HG03521 (cell line): ENCODE results near the gene AKT1.

Source experiments
- ATAC-seq: cut with Tn5 transposase; IDR thresholded peaks from one replicate; pipeline ENCODE4 v1.9.1; 2021; ENCODE audit warnings: mild to moderate bottlenecking, moderate library complexity; ENCODE audit not compliant: unreplicated experiment

Gene AKT1

DNA sequence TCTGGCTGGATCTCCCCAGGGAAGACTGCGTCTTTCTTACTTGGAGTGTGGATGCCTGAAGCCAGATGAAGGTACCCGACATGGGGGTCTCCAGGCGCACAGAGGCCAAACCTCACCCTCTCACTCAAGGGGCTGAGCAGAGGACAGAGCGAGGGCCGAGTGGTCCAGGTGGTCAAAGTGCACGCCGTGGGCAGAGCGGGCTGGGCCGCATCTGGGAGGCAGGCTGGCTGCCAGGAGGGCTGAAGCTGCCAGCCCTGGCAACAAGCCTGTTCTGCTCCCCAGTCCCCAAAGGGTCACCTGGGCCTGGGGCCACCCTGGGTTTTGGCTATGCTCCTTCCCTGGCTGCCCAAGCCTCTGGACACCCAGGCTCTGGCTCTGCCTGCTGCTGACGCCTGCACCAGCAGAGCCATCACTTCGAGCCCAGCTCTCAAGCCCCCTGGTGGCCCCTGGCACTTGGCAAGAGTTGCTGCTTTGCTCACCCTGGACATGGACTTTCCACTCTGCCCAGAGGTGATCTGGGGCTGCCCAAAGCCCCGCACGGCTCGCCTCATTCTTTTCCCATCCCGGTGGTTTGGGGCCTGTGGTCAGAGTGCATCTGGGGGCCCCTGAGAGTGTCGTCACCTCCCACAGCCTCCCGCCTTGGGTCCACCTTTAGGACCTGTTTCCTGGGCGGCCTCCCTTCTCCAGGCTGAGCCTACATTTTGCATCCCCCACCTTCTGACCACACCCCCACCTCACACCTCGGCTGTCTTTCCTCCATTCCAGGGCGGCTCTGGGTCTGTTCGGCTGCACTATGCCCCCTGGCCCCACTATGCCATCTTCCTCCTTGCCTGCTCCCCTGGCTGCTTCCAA, 68.7 kb downstream of the AKT1 start:
- no peak for ATAC-seq

GRCh38 chr14:104725772-104726548, 69.6 kb downstream of the AKT1 start:
- no peak for ATAC-seq

- no peak for ATAC-seq
Observed at GRCh38 chr14:104724981-104725771, 70.4 kb downstream of the AKT1 start.

DNA sequence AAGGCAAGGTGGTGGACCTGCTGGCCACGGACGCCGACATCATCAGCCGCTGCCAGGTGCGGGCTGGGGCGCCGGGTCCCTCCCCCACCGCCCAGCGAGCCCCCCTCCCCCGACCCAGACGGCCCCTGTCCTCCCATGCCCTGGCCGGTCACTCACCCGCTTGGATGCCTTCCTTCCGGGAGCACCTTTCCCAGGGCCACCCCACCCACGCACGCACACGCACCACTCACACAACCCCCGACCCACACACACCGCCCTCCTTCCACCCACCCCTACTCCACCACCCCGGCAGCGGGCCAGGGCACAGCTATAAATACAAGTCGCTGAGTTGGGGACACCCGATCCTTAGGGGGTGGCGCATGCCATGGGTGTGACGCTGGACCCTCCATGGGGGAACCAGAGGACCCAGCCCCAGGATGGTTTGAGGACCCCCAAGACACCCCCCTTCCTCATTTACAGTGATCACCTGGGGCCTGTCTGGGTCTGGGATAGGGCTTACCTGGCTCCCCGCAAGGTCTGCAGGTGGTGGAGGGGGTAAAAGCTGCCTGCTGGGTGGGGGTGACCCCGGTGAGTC, 71.1 kb downstream of the AKT1 start:
- ATAC-seq, result no peak

- peak; percentile 44 for ATAC-seq
Observed at GRCh38 chr14:104723651-104724406, 71.7 kb downstream of the AKT1 start, which contains the start of gene ADSS1. ADSS1 (plus strand) TSS chr14:104724229; CDS start chr14:104724271, 42 bp downstream.

GRCh38 chr14:104722938-104723650, 72.5 kb downstream of the AKT1 start:
- no peak for ATAC-seq

GRCh38 chr14:104721505-104722431, 73.8 kb downstream of the AKT1 start:
- ATAC-seq, result no peak
